SK-N-MC (cell line): Measurements from ENCODE around the gene ADCY2.

Source experiments
- EZH2 ChIP-seq: fragments of 200-600 bp; sonication (generic); IDR thresholded peaks from one replicate; pipeline ENCODE4 v1.6.1; 2017; ENCODE audit warnings: antibody characterized with exemption
- FOXP2 ChIP-seq: optimal IDR thresholded peaks from 2 replicates; pipeline ENCODE3; 2011; ENCODE audit warnings: mild to moderate bottlenecking, moderate library complexity; ENCODE audit not compliant: insufficient read depth; ENCODE audit errors: extremely low read length, control extremely low read depth
- POLR2AphosphoS5 ChIP-seq: IDR thresholded peaks from 2 replicates; pipeline ENCODE4 v1.6.1; 2012; ENCODE audit warnings: mild to moderate bottlenecking, low read depth, low read length, borderline replicate concordance

GRCh38 chr5:7644723-7645122 lies 248.8 kb downstream of the ADCY2 start:
- TF ChIP-seq FOXP2 (no peak), EZH2 (no peak), POLR2AphosphoS5 (no peak)
